Uterus (tissue), 4 donors: ENCODE results near the gene C13orf46. TPM values are rescaled to one million over a fixed set of nuclear protein-coding genes. Genes with fewer than 3 reads are reported as not detected.

Source experiments
- DNase-seq, 2 donors: peaks; one replicate each; pipeline ENCODE4 v3.0.0-alpha.2; 2019 to 2020
- H3K27ac ChIP-seq, 2 donors: fragments of 200-600 bp; sonication (generic); 1 replicate in 1 of 2; 2 replicates in 1 of 2; pipeline ENCODE4 v1.5.1; 2016 to 2018
- H3K27me3 ChIP-seq, 2 donors: fragments of 200-600 bp; sonication (generic); one replicate each; pipeline ENCODE4 v1.5.1; 2018 to 2019; ENCODE audit warnings: control low read depth in 1 of 2
- H3K36me3 ChIP-seq, 2 donors: fragments of 200-600 bp; sonication (generic); one replicate each; pipeline ENCODE4 v1.5.1; 2019; ENCODE audit warnings: control low read depth in 1 of 2
- H3K4me1 ChIP-seq, 2 donors: fragments of 200-600 bp; sonication (generic); one replicate each; pipeline ENCODE4 v1.5.1; 2018 to 2019; ENCODE audit warnings: control low read depth in 1 of 2
- H3K4me3 ChIP-seq, 2 donors: fragments of 200-600 bp; sonication (generic); 1 replicate in 1 of 2; 2 replicates in 1 of 2; pipeline ENCODE4 v1.5.1; 2018 to 2019; ENCODE audit warnings: mild to moderate bottlenecking in 1 of 2
- H3K9me3 ChIP-seq, 2 donors: fragments of 200-600 bp; sonication (generic); one replicate each; pipeline ENCODE4 v1.5.1; 2019; ENCODE audit warnings: control low read depth in 1 of 2
- POLR2A ChIP-seq, 2 donors: fragments of 450-650 bp; IDR thresholded peaks; one replicate each; pipeline ENCODE4 v1.6.1; 2016; ENCODE audit warnings: antibody characterized with exemption in 2 of 2, mild to moderate bottlenecking in 1 of 2, moderate library complexity in 1 of 2
- intact Hi-C: fragments of 100-400 bp; cut with DNase I; formaldehyde crosslinking; loops from one replicate; pipeline ENCODE4 v1.15.1; 2023; ENCODE audit warnings: low total_unique reads
- total RNA-seq, 4 donors: library from RNA; depleted of rRNA in 3 of 4; stranded (reverse); fragments of >200 nt in 3 of 4; gene quantifications; one replicate each; pipeline versions ENCODE4 v1.1.0 to v1.2.4, GENCODE V29; 2014 to 2023
- TF ChIP-seq, protein P1 (sequence below), 4 experiments: fragments of 200-600 bp in 2 of 4; fragments of 450-650 bp in 2 of 4; sonication (generic) in 2 of 4; IDR thresholded peaks; one replicate each; pipeline ENCODE4 v1.5.1; 2016 to 2019; ENCODE audit warnings: antibody characterized with exemption in 4 of 4, mild to moderate bottlenecking in 2 of 4, moderate library complexity in 1 of 4
- donor health status: DM: yes; HTN: yes; CAD: no.

The C13orf46 gene
- total RNA-seq, 4 donors from 2014 or later, result 0.07 to 1.7 TPM; not detected in 2

DNA sequence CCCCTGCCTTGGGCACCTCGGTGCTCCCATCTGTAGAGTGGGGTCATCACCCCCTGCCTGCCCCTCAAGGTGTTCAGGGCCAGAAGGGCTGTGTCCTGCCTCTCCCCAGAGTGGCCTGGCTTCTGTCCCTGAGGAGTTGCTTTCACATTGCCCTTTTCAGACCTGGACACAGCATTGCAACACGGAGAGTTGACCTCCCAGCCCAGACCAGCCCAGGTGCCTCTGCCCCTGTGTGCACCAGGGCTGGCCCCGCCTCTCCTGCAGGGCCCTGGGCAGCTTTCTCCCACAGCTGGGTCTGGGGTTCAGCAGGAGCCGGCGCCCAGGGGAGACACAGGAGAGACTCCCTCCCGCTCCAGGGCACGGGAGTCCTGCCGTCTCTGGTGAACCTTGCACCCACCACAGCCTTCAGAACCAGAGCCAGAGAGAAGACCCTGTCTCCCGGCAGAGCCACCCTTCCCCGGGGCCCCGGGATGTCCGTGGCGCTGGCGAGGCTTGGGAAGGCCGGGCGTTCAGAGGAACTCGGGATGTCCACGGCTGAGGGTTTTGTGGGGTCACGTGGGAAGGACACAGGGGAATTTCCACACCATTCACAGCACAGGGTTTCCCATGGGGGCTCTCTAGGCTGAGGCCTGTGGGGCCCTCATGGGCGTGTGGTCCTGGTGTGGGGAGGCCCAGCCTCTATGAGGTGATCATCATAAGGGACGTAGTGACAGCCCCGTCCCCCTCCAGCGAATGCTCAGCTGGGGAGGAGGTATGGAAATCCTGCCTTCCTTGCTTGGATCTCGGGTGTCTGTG is 23.2 kb downstream of the C13orf46 start:
- Histone ChIP-seq H3K4me3 (no peak overlapping the region), H3K9me3 (no peaks in the 10 kb centered on the region), H3K27me3 (no peaks in the 10 kb centered on the region), H3K27ac (no peak overlapping the region), H3K36me3 (no peaks in the 10 kb centered on the region), H3K4me1 (peaks cover 4% of the 10 kb centered on the region in 2 donors)
- intact Hi-C loops, result no loop called here
- TF ChIP-seq POLR2A (IDR thresholded peaks at IDR 0.05), result no peak
- TF ChIP-seq, protein P1, sequence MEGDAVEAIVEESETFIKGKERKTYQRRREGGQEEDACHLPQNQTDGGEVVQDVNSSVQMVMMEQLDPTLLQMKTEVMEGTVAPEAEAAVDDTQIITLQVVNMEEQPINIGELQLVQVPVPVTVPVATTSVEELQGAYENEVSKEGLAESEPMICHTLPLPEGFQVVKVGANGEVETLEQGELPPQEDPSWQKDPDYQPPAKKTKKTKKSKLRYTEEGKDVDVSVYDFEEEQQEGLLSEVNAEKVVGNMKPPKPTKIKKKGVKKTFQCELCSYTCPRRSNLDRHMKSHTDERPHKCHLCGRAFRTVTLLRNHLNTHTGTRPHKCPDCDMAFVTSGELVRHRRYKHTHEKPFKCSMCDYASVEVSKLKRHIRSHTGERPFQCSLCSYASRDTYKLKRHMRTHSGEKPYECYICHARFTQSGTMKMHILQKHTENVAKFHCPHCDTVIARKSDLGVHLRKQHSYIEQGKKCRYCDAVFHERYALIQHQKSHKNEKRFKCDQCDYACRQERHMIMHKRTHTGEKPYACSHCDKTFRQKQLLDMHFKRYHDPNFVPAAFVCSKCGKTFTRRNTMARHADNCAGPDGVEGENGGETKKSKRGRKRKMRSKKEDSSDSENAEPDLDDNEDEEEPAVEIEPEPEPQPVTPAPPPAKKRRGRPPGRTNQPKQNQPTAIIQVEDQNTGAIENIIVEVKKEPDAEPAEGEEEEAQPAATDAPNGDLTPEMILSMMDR (IDR thresholded peaks at IDR 0.05), result no peak
- no peak for DNase-seq

DNA sequence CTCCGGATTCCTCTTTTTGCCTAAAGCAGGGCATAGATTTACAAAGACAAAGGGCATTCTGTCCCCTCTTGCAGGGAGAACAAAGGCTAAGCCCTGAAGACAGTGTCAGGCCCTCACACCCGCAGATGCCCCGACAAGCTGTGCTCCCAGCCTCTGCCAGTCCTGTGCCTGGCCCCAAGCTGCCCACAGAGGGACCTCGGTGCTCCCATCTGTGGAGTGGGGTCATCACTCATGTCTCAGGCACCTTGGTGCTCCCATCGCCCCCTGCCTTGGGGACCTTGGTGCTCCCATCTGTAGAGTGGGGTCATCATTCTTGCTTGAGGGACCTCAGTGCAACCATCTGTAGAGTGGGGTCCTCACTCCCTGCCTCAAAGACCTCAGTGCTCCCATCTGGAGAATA is 24.3 kb downstream of the C13orf46 start:
- DNase-seq, result no peak
- intact Hi-C loops, result loop anchor here (5.0 kb wide), 1 partner anchor 132 kb away; no protein-coding TSS in a partner anchor
- H3K9me3 ChIP-seq, result no peaks in the 10 kb centered on the region
- no peaks in the 10 kb centered on the region for H3K27me3 ChIP-seq
- H3K4me1 ChIP-seq, result peaks cover 4% of the 10 kb centered on the region in 2 donors
- H3K36me3 ChIP-seq, result no peaks in the 10 kb centered on the region
- H3K4me3 ChIP-seq, result no peak overlapping the region
- TF ChIP-seq POLR2A (IDR thresholded peaks at IDR 0.05), result no peak
- TF ChIP-seq, protein P1 (IDR thresholded peaks at IDR 0.05), result no peak
- H3K27ac ChIP-seq, result no peak overlapping the region

DNA sequence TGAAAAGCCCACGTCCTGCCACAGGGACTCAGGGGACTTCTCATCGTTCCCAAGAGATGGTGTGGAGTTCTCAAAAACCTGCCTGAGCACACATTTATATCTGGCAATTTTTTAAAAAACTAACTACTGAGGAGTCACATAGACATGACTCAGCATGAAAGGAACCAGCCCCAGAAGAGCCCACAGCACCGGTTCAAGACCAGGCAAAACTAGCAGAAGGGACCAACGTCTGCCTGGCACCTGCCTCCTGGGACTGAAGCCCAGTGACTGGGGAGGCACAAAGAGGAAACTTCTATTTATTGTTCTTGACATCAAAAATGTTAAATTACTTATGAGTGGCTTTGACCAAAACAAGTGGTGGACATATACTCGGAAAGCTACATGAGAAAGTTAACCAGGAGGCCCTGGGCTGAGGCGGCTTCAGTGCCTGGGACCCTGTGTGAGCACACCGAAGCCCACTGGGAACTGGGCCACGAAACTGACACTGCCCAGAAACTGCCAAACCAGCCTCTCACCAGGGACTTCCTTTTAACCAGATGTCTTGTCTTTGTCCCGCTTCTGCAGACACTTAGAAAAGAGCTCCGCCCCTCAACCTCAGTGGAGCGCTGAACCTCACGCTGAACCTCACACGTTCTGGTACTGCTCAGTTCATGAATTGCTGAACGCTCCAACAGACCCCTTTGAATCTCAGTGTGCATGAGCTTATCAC is 25.7 kb downstream of the C13orf46 start:
- peaks cover 4% of the 10 kb centered on the region in 2 donors for H3K4me1 ChIP-seq
- H3K27ac ChIP-seq, result no peak overlapping the region
- no peaks in the 10 kb centered on the region for H3K27me3 ChIP-seq
- H3K9me3 ChIP-seq, result no peaks in the 10 kb centered on the region
- no peak overlapping the region for H3K4me3 ChIP-seq
- no peak for DNase-seq
- no peak for TF ChIP-seq POLR2A (IDR thresholded peaks at IDR 0.05)
- TF ChIP-seq, protein P1 (IDR thresholded peaks at IDR 0.05), result no peak
- no peaks in the 10 kb centered on the region for H3K36me3 ChIP-seq
- intact Hi-C loops, result loop anchor here (5.0 kb wide), 1 partner anchor 131 kb away; no protein-coding TSS in a partner anchor

DNA sequence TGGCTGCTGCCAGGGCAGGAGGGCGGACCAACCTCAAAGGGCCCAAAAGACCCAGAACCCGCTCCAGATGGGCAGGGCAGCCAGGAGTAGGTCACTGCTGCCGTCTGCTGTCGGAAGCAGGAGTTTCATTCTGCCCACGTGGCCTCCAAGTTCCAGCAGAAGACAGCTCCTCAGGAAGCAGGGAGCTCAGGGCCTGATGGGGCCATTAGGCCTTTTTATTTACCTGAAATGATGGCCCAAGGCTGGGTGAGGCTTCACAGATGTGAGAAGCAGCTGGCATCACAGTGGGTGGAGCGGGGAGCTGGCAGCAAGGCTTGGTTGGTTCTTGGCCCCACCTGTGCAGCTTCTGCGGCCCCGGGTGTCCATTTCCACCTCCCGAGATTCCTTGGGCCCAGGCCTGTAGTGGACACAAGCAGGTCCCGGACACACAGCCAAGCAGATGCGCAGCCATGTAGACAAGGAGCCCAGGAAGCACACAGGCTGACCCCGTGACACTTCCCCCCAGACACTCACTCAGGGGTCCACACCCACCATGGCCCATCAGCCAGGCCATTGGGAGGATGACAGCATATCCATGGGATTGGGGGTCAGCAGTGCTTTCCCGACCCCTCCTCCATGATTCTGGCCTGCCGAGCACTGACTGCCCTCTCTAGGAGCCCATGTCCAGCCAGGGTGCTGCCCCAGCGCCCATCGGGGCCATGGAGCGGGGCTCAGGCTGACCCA is 26.4 kb downstream of the C13orf46 start:
- Histone ChIP-seq H3K4me1 (peaks cover 4% of the 10 kb centered on the region in 2 donors), H3K4me3 (no peak overlapping the region), H3K36me3 (no peaks in the 10 kb centered on the region), H3K9me3 (no peaks in the 10 kb centered on the region), H3K27me3 (no peaks in the 10 kb centered on the region), H3K27ac (peak overlapping the region; percentile 5 to 44)
- TF ChIP-seq, protein P1 (IDR thresholded peaks at IDR 0.05), result peak; percentile 86 to 94 (median 92)
- peak in 1 of 2 donors; percentile 17 for TF ChIP-seq POLR2A (IDR thresholded peaks at IDR 0.05)
- intact Hi-C loops, result loop anchor here (5.0 kb wide), 1 partner anchor 130 kb away; no protein-coding TSS in a partner anchor
- peak; percentile 78 to 82 for DNase-seq
